IMR-90 (cell line): ENCODE results near the gene SIRT7.

Experiments
- CTCF ChIP-seq: conservative IDR thresholded peaks from 2 replicates; pipeline ENCODE4 v1.5.1; 2012; ENCODE audit warnings: mild to moderate bottlenecking, low read depth, low read length, improper control_type of control experiment
- ELK1 ChIP-seq: fragments of 150-350 bp; IDR thresholded peaks from 2 replicates; pipeline ENCODE4 v1.6.1; 2016; ENCODE audit warnings: low read depth, mild to moderate bottlenecking, low read length, moderate library complexity, borderline replicate concordance
- MAFK ChIP-seq: IDR thresholded peaks from 2 replicates; pipeline ENCODE4 v1.6.1; 2012; ENCODE audit warnings: low read depth, low read length, improper control_type of control experiment
- MAZ ChIP-seq: IDR thresholded peaks from 2 replicates; pipeline ENCODE4 v1.6.1; 2012; ENCODE audit warnings: low read depth, mild to moderate bottlenecking, low read length, improper control_type of control experiment, moderate library complexity, borderline replicate concordance
- RFX5 ChIP-seq: IDR thresholded peaks from 2 replicates; pipeline ENCODE4 v1.8.0; 2012; ENCODE audit warnings: low read depth, mild to moderate bottlenecking, low read length, moderate library complexity

GRCh38 chr17:81952792-81953228 lies 34.8 kb upstream of the SIRT7 start:
- TF ChIP-seq CTCF: no peak
- TF ChIP-seq MAFK: no peak
- TF ChIP-seq RFX5: no peak
- TF ChIP-seq MAZ: no peak
- no peak for TF ChIP-seq ELK1
